HCEC 1CT (cell line): ENCODE data around the gene TMEM145.

ENCODE experiments used
- DNase-seq: peaks from one replicate; pipeline ENCODE4 v3.0.0-alpha.2; 2017

TMEM145 gene

GRCh38 chr19:42278452-42279154 lies 34.5 kb upstream of the TMEM145 start:
- DNase-seq, result no peak

DNA sequence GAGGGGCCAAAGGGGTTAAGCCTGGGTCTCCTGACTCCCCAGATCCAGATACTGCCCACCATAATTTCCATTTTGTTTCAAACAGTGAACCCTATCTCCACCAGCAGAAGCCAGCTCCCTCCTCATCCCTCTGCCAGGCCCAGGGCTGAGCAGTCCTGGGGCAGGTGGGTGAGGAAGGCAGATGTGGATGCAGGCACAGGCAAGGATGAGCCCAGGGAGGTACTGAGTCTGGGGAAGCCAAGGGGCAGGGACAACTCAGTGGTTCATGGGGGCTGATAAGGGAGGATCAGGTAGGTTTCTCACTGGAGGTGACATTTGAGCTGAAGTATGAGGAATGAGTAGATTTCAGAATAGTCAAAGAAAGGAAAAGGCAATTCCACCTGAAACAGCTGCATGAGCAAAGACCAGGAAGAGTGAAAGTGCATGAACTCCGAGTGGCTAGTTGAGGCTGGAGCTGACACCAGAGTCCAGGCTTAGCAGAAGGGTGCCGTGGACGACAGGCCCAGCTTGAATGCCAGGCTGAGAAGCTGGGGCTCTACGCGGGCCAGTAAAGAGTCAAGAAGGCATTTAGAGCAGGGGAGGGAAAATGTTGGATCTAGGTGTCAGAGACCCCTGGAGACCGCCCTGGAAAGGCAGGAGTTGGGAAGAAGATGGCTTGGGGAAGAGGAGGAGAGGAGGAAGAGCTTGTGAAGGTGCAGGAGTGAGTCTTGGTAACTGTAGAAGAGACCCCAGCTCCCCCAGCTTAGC lies 33.8 kb upstream of the TMEM145 start:
- DNase-seq, result no peak

GRCh38 chr19:42279902-42280814 lies 33.0 kb upstream of the TMEM145 start:
- DNase-seq, result peak; percentile 90

DNA sequence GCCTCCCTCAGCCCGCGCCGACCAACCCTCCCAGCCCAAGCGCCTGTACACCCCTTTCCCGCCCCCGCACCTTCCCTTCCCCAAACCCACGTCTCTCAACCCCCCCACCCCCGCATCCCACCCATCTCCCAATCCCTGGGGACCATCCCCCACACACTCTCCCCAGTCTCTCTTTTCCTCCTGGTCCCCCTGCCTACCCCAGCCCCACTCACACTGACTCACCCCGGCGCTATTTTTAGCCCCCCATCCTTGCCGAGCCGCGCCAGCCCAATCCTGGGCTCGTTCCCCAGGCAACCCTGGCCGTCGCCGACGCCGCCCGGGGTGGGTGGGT lies 32.3 kb upstream of the TMEM145 start:
- peak; percentile 38 for DNase-seq

DNA sequence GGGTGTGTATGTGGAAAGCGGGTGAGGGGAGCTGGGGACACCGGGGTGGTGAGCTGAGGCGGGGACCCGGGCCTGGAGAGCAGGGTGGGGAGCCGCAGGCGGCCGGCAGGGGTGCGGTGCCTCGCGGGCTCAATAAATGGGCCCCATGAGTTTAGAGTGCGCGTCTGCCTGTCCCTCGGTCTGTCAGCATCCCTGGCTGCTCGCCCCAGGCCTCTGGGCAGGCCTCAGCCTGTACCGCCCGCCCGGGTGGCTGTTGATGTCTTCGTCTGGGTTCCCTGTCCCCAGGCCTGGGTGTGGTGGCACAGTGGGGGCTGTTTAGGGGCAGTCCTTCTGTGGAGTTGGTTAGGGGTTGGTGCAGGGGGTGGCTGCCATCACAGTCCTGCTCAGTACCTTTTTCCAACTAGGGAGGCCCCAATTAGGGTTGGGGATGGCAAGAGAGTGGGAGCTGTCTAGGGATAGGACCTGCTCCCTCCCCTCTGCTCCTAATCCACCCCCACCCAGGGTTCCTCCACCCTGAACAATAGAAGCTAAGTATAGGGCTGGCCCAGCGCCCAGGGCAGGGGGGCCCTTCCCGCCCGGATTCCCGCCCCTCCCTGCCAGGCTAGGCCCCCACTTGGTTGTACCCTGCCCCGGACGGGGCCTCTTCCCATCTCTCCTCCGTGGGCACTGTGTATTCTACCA lies 31.8 kb upstream of the TMEM145 start:
- DNase-seq, result peak; percentile 27

DNA sequence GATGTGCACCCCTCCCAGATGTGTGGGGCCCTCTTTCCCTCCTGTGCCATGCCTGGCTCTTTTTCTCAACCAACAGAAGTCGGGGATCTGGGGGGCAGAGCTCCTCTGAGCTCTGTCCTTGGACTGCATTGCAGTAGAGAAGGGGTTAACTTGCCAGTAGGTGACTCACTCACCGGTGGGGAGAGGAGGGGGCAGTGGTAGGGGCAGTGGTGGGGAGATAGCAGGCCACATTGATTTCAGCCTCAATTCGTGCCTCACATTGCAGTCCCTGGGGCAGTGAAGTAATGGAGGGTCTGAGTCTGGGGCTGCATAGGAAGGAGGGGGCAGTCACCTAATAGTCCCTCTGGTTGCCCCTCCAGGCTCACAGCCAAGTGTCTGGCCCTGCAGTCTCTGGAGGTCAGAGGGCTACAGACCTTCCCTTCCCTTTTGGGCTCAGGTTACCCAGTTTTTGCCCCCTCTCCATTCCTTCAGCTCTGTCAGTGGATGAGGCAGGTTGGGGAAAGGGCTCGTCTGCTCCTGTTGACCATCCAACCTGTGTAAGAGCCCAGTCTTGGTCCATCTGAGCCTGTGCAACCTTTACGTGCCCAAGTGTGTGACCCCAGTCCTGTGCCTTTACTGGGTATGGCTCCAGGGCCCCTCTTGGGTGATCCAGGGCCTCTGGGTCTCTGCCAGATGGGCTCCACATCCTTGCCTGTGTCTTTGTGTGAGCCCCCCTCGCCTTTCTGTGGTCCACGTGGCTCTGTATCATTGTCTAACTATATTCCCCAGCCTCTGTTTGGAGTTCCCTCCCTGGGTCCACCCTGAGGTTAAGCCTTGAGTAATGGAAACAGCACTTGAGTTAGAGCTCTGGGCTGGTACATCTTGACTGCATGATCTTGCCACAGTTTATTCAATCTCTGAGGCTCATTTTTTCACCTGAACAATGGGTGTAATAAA lies 31.0 kb upstream of the TMEM145 start:
- peak; percentile 17 for DNase-seq

GRCh38 chr19:42282819-42283187 lies 30.3 kb upstream of the TMEM145 start:
- no peak for DNase-seq

DNA sequence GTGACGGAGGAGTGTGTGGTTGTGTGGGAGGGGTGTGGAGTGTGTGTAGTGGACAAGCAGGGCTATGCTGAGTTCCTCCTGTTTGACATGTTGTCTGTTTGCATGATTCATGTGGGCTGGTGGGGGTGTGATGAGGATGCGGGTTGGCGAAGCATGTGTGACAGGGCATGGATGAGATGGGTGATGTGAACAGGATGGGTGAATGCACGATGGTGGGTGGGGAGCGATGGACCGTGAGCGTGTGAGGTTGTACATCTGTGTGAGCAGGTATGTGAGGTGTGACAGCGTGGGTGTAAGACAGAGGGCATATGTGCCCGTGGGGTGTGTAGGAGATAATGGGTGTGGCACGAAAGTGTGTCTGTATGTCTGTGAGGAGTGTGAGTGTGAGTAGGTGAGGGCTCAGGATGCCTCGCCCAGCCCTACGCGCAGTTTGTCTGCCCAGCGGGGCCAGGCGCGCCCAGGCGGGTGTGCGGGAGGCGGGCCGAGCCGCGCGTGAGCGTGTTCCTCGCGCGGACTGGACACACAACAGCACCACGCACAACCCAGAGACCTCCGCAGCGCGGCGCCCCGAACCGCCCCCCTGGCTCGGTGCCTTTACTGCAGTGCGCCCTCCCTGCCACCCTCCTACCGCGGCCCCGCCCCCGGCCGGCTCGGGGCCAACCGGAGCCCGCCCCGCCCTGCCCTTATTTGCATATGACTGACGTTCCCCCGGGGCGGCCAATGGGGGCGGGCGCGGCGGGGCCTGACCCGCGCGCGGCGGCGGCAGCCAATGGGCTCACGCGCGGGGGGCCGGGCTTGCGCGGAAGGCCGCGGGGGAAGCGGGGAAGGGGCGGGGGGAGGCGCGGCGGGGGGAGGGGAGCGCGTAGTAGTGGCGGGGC lies 29.7 kb upstream of the TMEM145 start:
- DNase-seq, result peak; percentile 93

GRCh38 chr19:42284066-42284501 lies 29.0 kb upstream of the TMEM145 start:
- DNase-seq, result peak; percentile 85

DNA sequence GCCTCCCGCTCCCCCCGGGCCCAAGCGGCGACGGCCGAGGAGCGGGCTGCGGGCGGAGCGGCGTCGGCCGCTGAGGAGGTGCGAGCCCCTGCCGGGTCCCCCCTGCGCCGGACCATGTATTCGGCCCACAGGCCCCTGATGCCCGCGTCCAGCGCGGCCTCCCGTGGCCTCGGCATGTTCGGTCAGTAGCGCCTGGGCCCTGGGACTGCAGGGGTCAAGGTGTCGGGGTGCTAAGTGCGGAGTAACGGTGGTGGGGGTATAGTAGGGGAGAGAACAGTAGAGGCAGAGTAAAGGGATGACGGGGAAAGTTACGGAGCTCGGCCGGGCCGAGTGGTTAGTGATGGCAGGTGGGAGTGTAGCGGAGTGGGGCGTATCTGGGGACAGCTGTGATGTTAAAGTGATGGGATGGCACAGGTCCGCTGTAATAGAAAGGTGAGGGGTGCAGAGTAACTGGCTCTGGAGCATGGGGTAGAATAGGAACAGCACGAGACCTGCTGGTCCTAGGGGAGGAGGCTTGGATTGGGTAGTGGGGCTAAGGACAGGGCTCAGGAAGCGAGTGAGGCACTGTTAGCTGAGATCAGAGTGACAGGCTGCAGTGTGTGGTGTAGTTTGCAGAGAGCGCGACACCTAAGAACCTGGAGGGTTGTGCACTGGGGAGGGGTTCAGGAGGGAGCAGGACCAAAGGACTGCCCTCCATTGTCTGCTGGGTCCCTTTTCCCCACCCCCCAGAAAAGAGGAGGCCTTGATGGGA lies 28.3 kb upstream of the TMEM145 start:
- DNase-seq, result no peak

- no peak for DNase-seq
Observed at GRCh38 chr19:42285541-42285941, 27.6 kb upstream of the TMEM145 start.

DNA sequence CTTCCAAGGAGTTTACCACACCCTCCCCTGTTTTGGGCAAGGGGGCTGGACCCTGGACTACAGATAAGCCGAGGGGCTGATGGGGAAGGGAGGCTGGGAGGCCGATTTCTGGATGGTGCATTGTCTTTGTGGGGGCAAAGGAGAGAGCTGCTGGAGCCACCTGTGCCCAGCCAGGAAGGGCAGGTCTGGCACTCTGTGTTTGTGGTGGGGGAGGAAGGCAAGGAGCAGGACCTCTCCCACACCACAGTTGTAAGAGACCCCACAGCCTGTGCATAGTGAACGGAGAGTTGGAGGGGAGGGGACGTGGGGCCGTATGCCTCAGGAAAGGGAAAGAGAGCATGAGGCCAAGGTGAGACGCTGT lies 27.1 kb upstream of the TMEM145 start:
- no peak for DNase-seq

DNA sequence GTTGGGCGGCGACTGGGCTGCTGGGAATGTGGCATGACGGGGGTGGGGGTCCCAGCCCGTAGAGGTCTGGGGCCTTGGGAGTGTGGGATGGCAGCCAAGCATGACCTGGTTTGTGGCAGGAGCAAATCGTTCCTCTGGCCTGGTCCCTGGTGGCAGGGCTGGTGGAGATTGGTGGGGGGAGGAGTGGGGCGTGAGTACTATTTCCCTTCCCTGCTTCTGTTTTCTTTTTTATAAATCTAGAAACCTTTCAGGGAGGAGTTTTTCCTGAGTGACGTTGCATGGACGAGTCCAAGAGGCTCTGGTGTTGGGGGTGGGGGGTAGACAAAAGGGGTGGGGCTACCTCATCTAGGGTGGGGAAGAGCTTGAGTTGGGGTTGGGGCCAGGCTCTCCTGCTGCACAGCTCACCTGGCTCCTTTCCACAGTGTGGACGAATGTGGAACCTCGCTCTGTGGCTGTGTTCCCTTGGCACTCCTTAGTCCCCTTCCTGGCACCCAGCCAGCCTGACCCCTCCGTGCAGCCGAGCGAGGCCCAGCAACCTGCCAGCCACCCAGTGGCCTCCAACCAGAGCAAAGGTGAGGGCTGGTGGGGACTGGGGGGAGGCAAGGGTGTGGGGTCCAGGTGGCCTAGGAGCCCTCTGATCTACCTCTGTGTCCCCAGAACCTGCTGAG lies 26.6 kb upstream of the TMEM145 start:
- DNase-seq, result no peak

- DNase-seq, result no peak
Observed at GRCh38 chr19:42287017-42287826, 25.9 kb upstream of the TMEM145 start.

DNA sequence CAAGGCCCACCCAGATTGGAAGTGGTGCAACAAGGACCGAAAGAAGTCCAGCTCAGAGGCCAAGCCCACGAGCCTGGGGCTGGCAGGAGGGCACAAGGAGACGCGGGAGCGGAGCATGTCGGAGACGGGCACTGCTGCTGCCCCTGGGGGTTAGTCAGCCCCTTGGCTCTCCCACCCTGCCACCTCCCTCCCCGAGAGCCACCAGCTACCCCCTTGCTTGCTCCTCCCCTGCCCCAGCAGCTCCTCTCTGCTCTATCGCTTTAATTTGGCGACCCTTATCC lies 25.3 kb upstream of the TMEM145 start:
- no peak for DNase-seq

DNA sequence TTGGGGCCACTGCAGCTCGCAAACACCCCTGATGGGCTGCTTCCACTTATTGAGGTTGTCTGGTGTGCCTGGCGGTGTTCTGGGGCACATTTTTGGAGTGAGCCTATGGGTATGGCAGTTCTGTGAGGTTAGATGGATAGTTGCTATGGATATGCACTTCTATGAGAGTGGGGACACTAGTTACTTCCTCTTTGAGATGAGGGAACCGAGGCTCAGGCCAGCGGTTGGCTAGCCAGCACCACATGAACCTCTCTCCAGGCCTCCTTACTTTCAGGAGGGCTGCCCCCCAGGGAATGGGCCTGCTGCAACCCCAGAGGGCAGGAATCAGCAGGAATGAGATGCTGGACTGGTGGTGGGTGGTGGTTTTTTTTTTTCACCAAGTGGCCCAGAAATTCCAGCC lies 24.7 kb upstream of the TMEM145 start:
- no peak for DNase-seq

- DNase-seq, result no peak
Observed at GRCh38 chr19:42288881-42289555, 24.1 kb upstream of the TMEM145 start.

DNA sequence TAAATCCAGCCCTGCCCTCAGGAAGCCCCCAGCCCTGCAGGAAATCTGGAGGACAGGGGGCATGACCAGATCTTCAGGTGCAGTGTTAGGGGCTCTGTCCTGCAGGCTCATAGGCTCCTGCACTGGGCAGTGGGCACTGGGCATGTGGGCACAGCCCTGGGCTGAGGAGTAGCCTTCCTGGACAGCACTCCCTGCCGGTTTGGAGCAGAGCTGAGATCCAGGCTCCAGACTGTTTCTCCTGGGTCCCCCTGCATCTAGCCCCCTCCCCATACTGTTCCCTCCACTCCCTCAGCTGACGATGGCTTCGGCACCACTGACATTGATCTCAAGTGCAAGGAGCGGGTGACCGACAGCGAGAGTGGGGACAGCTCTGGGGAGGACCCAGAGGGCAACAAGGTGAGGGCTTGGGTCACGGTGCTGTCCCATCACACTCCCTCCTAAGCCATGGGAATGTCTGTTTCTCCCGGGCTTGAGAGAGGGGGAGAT lies 23.5 kb upstream of the TMEM145 start:
- DNase-seq, result no peak
